Spleen (tissue), 7 donors: ENCODE data around the gene DSCAML1.

ENCODE experiments used
- CTCF ChIP-seq, 11 experiments: fragments of 200-600 bp in 7 of 11; fragments of 450-650 bp in 4 of 11; sonication (generic) in 4 of 11; IDR thresholded peaks in 8 of 11; conservative IDR thresholded peaks in 3 of 11; 1 replicate in 7 of 11; 2 replicates in 4 of 11; pipeline versions ENCODE4 v1.4.0 to v1.8.0; 2016 to 2021; ENCODE audit warnings: antibody characterized with exemption in 11 of 11, inconsistent platforms in 4 of 11, mild to moderate bottlenecking in 1 of 11
- POLR2A ChIP-seq, 3 donors: fragments of 450-650 bp; IDR thresholded peaks; one replicate each; pipeline ENCODE4 v1.5.1; 2017; ENCODE audit warnings: antibody characterized with exemption in 3 of 3, mild to moderate bottlenecking in 1 of 3
- donor health status: DM: no; HTN: no; CAD: no; lungs with moderate emphysema.
- donor health status: DM: no; HTN: no; CAD: no.
- donor health status: DM: no; HTN: no; CAD: no.

- TF ChIP-seq CTCF (IDR thresholded peaks at IDR 0.05 in 8 of 11, conservative IDR thresholded peaks at IDR 0.05 in 3 of 11) (no peak), POLR2A (IDR thresholded peaks at IDR 0.05) (no peak)
Measured at GRCh38 chr11:117771841-117772240, 25.2 kb downstream of the DSCAML1 start.
